Cardiac fibroblast (primary cell): Measurements from ENCODE around the gene PARD3B.

Experiments
- DNase-seq, 2 donors: peaks; one replicate each; pipeline versions ENCODE4 v3.0.0 to v3.0.0-alpha.2; 2010; ENCODE audit warnings: low read depth in 2 of 2
- H3K4me3 ChIP-seq, 2 donors: replicated peaks in 1 of 2; 1 replicate in 1 of 2; 2 replicates in 1 of 2; pipeline ENCODE4 v1.5.1; 2011; ENCODE audit warnings: low read depth in 2 of 2, low read length in 2 of 2, mild to moderate bottlenecking in 2 of 2, moderate library complexity in 1 of 2
- CTCF ChIP-seq: IDR thresholded peaks from one replicate; pipeline ENCODE4 v1.5.1; 2011; ENCODE audit warnings: low read depth, mild to moderate bottlenecking, low read length, inconsistent platforms

The PARD3B gene

DNA sequence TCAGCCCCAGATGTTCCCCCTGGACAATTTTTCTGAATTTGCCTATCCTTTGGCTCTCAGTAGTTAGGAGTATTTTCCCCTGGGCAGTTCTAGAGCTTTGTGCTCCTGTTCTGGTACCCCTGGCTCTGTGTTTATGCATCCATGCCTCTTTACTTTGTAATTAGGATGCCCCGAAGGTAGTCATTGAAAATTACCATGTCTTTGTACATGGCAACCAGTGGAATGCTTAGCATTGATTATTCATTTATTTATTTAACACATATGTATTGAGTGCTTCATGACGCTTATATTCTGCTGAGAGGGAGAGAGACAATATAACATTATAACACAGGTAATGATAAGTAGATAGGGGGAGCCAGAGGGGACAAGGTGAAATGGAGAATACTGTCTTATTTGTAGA is 346.5 kb downstream of the PARD3B start:
- TF ChIP-seq CTCF = no peak
- DNase-seq = no peak
- no peak overlapping the region for H3K4me3 ChIP-seq

GRCh38 chr2:204892506-204893255 is 347.4 kb downstream of the PARD3B start:
- no peak for TF ChIP-seq CTCF
- peak in 1 of 2 donors; percentile 81 for DNase-seq
- no peak overlapping the region for H3K4me3 ChIP-seq

GRCh38 chr2:204896146-204896545 is 350.9 kb downstream of the PARD3B start:
- no peak for DNase-seq
- no peak for TF ChIP-seq CTCF
- H3K4me3 ChIP-seq = no peak overlapping the region

DNA sequence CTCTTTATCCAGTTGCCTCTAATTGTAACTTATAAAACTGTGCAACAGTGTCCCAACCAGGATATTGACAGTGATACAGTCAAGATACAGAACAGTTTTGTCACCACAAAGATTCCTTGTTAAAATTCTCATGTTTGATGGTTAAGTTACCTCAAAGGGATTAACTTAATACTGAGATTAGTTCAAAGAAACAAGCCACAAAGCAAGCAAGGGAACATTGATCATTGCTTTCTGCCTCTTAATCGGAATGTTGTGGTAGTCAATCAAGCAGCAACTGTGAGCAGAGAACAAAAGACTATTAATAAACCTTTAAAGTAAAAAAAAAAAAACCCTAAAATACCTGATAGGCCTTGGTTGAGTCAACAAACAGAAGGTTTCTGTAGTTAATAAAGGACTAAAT is 352.3 kb downstream of the PARD3B start:
- TF ChIP-seq CTCF = no peak
- H3K4me3 ChIP-seq = no peak overlapping the region
- no peak for DNase-seq

DNA sequence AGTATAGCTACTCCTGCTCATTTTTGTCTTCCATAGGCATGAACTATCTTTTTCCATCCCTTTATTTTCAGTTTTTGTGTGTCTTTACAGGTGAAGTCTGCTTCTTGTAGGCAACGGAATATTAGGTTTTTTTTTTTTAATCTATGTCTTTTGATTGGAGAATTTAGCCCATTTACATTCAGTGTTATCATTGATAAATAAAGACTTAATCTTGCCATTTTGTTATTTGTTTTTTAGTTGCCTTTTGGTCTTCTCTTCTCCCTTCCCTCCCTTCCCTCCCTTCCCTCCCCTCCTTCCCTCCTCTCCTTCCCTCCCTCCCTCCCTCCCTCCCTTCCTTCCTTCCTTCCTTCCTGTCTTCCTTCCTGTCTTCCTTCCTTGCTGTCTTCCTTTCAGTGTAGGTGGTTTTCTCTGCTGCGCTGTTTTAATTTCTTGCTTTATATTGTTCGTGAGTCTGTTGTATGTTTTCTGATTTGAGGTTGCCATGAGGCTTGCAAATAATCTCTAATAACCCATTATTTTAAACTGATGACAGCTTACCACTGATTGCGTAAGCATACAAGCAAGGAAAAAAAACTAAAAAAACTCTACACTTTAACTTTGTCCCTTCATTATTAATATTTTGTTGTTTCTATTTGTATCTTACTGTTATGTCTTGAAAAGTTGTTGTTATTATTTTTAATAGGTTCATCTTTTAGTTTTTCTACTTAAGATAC is 353.8 kb downstream of the PARD3B start:
- no peak overlapping the region for H3K4me3 ChIP-seq
- peak in 1 of 2 donors; percentile 21 for DNase-seq
- TF ChIP-seq CTCF = no peak

- no peak for TF ChIP-seq CTCF
- no peak for DNase-seq
- H3K4me3 ChIP-seq = no peak overlapping the region
Measured at GRCh38 chr2:204899983-204900382, 354.7 kb downstream of the PARD3B start.
